RPMI7951 (cell line): Measurements from ENCODE around the gene SNAP23. TPM values are rescaled to one million over a fixed set of nuclear protein-coding genes. Genes with fewer than 3 reads are reported as not detected.
"Not testable (repeated sequence)": the region's sequence is repeated elsewhere in the genome, so short reads cannot be mapped to it uniquely, and the experiment has no call there.

Experiments
- DNase-seq: peaks from one replicate; pipeline ENCODE4 v3.0.0-alpha.2; 2012; ENCODE audit warnings: low read depth
- total RNA-seq: library from RNA; depleted of rRNA; stranded (reverse); fragments of >200 nt; shearing (Covaris generic); gene quantifications from 2 replicates; pipeline ENCODE4 v1.2.3, GENCODE V29; 2014

Gene SNAP23
- total RNA-seq, 1 experiment from 2014 or later = 101 TPM

GRCh38 chr15:42498212-42499068, 3.0 kb downstream of the SNAP23 start:
- no peak for DNase-seq

- DNase-seq = no peak
These were observed 4.6 kb downstream of the SNAP23 start for GRCh38 chr15:42499858-42500609.

DNA sequence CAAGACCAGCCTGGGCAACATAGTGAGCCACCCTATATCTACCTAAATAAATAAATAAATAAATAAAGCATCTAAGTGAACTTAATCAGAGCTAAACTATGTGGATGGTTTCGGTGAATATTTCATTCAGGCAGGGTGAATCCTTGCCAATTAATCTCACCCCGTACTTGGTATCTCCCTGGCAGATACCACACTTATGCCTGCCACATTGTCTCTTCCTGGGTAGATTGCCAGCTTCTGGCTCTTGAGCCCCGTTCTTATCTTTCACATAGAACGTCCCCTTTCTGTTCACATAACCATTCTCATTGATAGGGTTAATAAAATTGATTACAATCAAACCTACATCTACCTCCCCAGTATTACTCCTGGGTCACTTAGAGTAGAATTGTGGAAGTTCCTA, 7.0 kb downstream of the SNAP23 start:
- DNase-seq = no peak

GRCh38 chr15:42503825-42504224, 8.4 kb downstream of the SNAP23 start:
- DNase-seq = no peak

DNA sequence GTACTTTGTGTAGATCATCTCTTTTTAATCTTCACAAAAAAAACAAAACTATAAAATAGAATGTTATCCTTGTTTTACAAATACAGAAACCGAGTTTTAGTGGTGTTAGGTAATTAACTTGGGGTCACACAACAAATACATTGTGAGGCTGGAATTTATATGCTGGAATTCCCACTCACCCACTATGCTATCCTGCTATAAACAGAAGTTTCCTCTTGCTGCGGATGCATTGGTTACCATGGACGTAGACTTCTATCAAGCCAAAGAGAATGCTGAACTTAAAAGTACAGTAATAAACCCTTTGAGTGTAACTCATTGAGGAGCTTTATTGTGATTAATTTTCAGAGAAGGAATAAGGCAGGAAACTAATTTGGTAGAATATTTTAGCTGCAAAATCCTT, 9.2 kb downstream of the SNAP23 start:
- DNase-seq = no peak

DNA sequence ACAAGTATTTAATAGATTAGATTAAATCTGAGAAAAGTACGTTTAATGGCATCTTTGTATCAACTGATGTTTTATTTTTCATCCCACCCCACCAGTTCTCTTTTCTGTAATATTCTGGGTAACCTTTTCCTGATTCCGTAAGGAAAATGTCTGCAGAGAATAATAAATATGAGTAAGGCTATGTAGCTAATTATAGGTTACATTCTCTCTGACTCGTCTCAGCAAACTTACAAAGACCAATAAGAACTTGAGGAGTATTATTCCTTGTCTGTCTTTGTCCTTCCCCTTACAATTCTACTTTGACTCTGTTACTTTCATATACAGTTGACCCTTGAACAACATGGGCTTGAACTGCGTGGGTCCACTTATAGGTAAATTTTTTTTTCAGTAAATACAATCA, 12.1 kb downstream of the SNAP23 start:
- no peak for DNase-seq

DNA sequence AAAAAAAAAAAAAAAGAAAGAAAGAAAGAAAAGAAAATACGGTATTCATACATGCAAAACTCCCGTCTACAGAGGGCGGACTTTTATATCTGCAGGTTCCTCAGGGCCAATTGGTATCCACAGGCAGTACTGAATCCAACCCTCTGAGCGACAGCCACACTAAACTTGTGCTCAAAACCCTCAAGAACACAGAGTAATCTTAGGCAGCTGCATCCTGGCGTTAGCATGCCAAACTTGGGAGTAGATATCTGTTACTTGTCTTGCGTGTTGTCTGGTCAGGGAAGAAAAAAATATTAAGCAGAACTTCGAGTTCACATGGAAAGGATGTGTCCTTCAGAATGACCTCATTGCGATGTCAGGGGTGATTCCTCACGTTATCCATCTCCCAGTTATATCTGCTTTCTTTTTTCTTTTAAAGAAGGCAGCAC, 12.8 kb downstream of the SNAP23 start:
- no peak for DNase-seq

- no peak for DNase-seq
These were observed 15.0 kb downstream of the SNAP23 start for GRCh38 chr15:42510258-42511006.

- no peak for DNase-seq
These were observed 15.6 kb downstream of the SNAP23 start for GRCh38 chr15:42511007-42511391.

- DNase-seq = no peak
These were observed 27.9 kb downstream of the SNAP23 start for GRCh38 chr15:42523331-42523730.

GRCh38 chr15:42528970-42529369, 33.5 kb downstream of the SNAP23 start:
- no peak for DNase-seq

DNA sequence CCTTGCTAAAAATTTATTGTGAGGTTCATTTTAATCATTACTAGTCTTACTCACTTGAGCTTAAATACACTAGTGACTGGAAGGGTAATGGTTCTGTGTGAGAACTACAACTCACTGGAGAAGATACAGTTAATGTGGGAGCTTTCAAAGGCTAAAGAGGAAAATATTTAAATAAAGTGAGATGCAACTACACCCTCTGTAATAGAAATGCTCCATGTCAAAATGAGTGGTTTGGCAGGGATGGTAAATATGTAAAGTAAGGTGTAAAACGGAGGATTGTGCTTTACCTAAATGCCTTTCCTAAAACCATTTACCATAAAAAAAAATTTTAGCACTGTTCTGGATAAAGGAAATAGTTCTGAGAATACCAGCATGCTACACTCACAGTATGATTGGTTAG, 37.8 kb downstream of the SNAP23 start:
- DNase-seq = no peak

- DNase-seq = no peak
These were observed 49.6 kb downstream of the SNAP23 start for GRCh38 chr15:42544853-42545629.

- no peak for DNase-seq
These were observed 52.4 kb downstream of the SNAP23 start for GRCh38 chr15:42547918-42548248.

GRCh38 chr15:42548249-42549031, 53.0 kb downstream of the SNAP23 start, which contains the start of the genes HAUS2 and LRRC57:
HAUS2 (plus strand) TSS chr15:42548838; CDS start chr15:42548873, 35 bp downstream.
LRRC57 (minus strand) TSS chr15:42548793; CDS start chr15:42548434, 359 bp downstream.
- DNase-seq = peak; percentile 85

GRCh38 chr15:42549032-42549491, 53.6 kb downstream of the SNAP23 start:
- DNase-seq = peak; percentile 54

- DNase-seq = no peak
These were observed 54.4 kb downstream of the SNAP23 start for GRCh38 chr15:42549741-42550392.

- DNase-seq = no peak
These were observed 58.1 kb downstream of the SNAP23 start for GRCh38 chr15:42553554-42553953.

DNA sequence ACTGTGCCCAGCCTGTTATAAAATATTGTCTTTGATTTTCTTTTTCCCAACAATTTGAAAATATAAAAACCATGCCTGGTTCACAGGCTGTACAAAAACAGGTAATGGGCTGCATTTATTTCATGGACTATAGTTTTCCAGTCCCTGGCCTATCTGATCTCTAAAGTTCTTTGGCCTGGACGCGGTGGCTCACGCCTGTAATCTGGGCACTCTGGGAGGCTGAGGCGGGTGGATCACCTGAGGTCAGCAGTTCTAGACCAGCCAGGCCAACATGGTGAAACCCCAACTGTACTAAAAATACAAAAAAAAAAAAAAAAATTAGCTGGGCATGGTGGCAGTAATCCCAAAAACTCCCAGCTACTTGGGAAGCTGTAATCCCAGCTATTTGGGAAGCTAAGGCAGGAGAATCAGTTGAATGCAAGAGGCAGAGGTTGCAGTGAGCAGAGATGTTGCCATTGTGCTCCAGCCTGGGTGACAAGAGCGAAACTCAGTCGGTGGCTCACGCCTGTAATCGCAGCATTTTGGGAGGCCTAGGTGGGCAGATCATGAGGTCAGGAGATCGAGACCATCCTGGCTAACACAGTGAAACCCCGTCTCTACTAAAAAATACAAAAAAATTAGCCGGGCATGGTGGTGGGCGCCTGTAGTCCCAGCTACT, 61.2 kb downstream of the SNAP23 start:
- not testable (repeated sequence) for DNase-seq
